ENCODE measurements around the gene SMIM8. TPM values are rescaled to one million over a fixed set of nuclear protein-coding genes. Genes with fewer than 3 reads are reported as not detected.

Gene SMIM8
- total and polyA plus RNA-seq, 7 donors: 4.2 to 16.8 (median 6.1) TPM

DNA sequence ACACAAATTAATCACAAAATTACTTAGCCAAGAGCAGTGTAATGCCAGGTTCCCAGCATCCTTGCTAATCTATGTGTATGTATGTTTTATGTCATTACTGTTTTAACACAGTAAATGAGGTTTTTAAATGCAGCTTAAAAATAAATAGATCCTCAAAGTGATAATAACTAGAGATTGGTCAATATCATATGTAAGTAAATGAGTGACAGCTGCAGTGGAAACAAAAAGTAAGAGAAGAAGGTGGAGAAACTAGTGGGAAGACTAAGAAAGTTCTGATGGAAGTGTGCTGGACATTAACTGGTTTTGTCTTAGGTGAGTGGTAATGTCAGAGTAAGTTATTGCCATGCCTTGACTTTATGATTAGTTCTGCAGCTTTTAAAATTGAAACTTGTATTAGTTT lies 8.6 kb downstream of the SMIM8 start:
- no peak for DNase-seq
- no peaks in the 10 kb centered on the region for H3K9me3 ChIP-seq
- H3K27ac ChIP-seq: no peak overlapping the region
- H3K36me3 ChIP-seq: no peaks in the 10 kb centered on the region
- TF ChIP-seq EP300 (IDR thresholded peaks at IDR 0.05) (no peak), POLR2AphosphoS5 (IDR thresholded peaks at IDR 0.05) (no peak), POLR2A (IDR thresholded peaks at IDR 0.05) (no peak)
- TF ChIP-seq, protein P1, sequence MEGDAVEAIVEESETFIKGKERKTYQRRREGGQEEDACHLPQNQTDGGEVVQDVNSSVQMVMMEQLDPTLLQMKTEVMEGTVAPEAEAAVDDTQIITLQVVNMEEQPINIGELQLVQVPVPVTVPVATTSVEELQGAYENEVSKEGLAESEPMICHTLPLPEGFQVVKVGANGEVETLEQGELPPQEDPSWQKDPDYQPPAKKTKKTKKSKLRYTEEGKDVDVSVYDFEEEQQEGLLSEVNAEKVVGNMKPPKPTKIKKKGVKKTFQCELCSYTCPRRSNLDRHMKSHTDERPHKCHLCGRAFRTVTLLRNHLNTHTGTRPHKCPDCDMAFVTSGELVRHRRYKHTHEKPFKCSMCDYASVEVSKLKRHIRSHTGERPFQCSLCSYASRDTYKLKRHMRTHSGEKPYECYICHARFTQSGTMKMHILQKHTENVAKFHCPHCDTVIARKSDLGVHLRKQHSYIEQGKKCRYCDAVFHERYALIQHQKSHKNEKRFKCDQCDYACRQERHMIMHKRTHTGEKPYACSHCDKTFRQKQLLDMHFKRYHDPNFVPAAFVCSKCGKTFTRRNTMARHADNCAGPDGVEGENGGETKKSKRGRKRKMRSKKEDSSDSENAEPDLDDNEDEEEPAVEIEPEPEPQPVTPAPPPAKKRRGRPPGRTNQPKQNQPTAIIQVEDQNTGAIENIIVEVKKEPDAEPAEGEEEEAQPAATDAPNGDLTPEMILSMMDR (IDR thresholded peaks at IDR 0.05): no peak
- no peaks in the 10 kb centered on the region for H3K27me3 ChIP-seq
- intact Hi-C loops (cut with DNase I): no loop called here
- no peak overlapping the region for H3K4me3 ChIP-seq
- H3K4me1 ChIP-seq: no peaks in the 10 kb centered on the region

DNA sequence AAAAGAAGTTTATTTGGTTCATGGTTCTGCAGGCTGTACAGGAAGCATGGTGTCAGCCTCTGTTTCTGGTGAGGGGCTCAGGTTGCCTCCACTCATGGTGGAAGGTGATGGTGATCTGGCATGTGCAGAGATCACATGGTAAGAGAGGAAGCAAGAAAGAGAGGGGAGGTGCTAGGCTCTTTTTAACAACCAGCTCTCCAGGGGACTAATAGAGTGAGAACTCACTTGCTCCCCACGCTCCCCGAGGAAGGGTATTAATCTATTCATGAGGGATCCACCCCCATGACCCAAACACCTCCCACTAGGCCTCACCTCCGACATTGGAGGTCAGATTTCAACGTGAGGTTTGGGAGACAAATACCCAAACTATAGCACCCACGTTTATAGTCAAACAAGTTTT lies 10.6 kb downstream of the SMIM8 start:
- TF ChIP-seq, protein P1 (IDR thresholded peaks at IDR 0.05): no peak
- TF ChIP-seq EP300 (IDR thresholded peaks at IDR 0.05): no peak
- no peak for TF ChIP-seq POLR2A (IDR thresholded peaks at IDR 0.05)
- no peak for TF ChIP-seq POLR2AphosphoS5 (IDR thresholded peaks at IDR 0.05)
- Histone ChIP-seq H3K9me3 (no peaks in the 10 kb centered on the region), H3K4me3 (no peak overlapping the region), H3K27me3 (no peaks in the 10 kb centered on the region), H3K4me1 (no peaks in the 10 kb centered on the region), H3K36me3 (no peaks in the 10 kb centered on the region), H3K27ac (no peak overlapping the region)
- no peak for DNase-seq
- whole genome bisulfite sequencing, 2 donors: 88 to 91% methylated on average over 5 of the region's 5 CpGs
- intact Hi-C loops (cut with DNase I): no loop called here

DNA sequence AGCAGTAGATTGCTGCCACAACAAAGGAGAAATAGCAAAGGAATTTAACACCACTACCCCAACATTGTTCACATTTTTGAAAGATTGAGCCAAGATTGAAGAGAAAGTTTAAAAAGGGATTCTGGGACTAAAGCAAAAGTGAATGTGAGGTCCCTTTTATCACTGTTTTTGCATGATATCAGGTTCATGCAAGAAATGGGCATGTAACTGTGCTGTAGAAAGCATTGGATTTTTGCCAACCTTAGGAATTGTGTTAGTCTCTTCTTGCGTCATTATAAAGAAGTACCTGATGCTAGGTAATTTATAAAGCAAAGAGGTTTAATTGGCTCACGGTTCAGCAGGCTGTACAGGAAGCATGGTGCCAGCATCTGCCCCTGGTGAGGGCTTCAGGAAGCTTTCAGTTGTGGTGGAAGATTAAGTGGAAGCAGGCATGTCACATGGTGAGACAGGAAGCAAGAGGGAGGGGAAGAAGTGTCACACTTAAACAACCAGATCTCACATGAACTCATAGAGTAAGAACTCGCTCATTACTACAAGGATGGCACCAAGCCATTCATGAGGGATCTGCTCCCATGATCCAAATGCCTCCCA lies 11.3 kb downstream of the SMIM8 start:
- no peak for DNase-seq
- Histone ChIP-seq H3K4me1 (no peaks in the 10 kb centered on the region), H3K27ac (no peak overlapping the region), H3K4me3 (no peak overlapping the region), H3K27me3 (no peaks in the 10 kb centered on the region), H3K36me3 (no peaks in the 10 kb centered on the region), H3K9me3 (no peaks in the 10 kb centered on the region)
- TF ChIP-seq, protein P1 (IDR thresholded peaks at IDR 0.05): no peak
- no peak for TF ChIP-seq POLR2A (IDR thresholded peaks at IDR 0.05)
- TF ChIP-seq EP300 (IDR thresholded peaks at IDR 0.05): no peak
- TF ChIP-seq POLR2AphosphoS5 (IDR thresholded peaks at IDR 0.05): no peak
- WGBS, 2 donors: 57 to 78% methylated on average over 3 of the region's 3 CpGs
- intact Hi-C loops (cut with DNase I): no loop called here

DNA sequence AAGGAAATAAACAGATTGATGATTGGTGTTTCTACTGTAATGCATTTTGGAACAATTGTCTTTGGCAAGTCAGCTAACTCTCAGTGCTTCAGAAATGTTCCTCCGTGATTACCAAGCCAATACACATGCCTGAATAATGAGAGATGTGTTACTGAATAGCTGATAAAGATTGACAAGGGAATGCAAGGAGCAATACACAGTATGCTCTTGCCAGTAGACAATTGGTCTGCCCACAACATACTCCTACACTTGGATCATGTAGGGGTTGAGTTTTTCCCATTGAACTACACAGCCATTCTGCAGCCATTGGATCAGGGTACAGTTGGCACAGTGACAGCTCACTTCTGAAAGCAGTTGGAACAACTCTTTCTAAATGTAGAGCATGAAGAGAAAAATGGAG lies 12.3 kb downstream of the SMIM8 start:
- no peak overlapping the region for H3K27ac ChIP-seq
- no peaks in the 10 kb centered on the region for H3K4me1 ChIP-seq
- intact Hi-C loops (cut with DNase I): no loop called here
- TF ChIP-seq POLR2AphosphoS5 (IDR thresholded peaks at IDR 0.05): no peak
- TF ChIP-seq, protein P1 (IDR thresholded peaks at IDR 0.05): no peak
- no peak for TF ChIP-seq POLR2A (IDR thresholded peaks at IDR 0.05)
- no peak for TF ChIP-seq EP300 (IDR thresholded peaks at IDR 0.05)
- WGBS, 2 donors: 97 to 98% methylated on average over 1 of the region's 1 CpG
- no peaks in the 10 kb centered on the region for H3K36me3 ChIP-seq
- H3K4me3 ChIP-seq: no peak overlapping the region
- DNase-seq: no peak
- H3K27me3 ChIP-seq: no peaks in the 10 kb centered on the region
- H3K9me3 ChIP-seq: no peaks in the 10 kb centered on the region

DNA sequence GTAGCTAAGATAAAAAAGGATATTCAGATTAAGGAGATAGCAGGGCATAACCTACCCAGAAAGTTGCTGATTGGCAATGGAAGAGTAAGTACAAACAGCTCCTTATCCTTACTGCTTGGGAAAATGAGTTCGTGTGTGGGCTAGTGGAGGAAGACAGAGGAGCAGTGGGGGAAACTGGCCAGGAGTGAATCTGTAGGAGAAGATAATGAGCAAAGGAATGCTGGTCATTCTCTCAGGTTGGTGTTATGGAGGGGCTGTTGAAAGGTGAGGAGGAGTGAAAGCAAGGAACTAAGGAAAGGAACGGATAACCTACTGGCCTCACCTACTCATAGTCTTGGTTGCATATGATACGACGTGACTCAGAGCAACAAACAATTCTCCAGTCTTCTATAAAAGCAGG lies 14.0 kb downstream of the SMIM8 start:
- Histone ChIP-seq H3K27me3 (no peaks in the 10 kb centered on the region), H3K36me3 (no peaks in the 10 kb centered on the region), H3K9me3 (no peaks in the 10 kb centered on the region), H3K27ac (no peak overlapping the region), H3K4me1 (no peaks in the 10 kb centered on the region), H3K4me3 (no peak overlapping the region)
- WGBS, 2 donors: 93 to 94% methylated on average over 4 of the region's 4 CpGs
- intact Hi-C loops (cut with DNase I): no loop called here
- DNase-seq: no peak
- TF ChIP-seq POLR2A (IDR thresholded peaks at IDR 0.05) (no peak), POLR2AphosphoS5 (IDR thresholded peaks at IDR 0.05) (no peak), EP300 (IDR thresholded peaks at IDR 0.05) (no peak)
- TF ChIP-seq, protein P1 (IDR thresholded peaks at IDR 0.05): no peak

Data from sigmoid colon (tissue), 7 donors.